Panc1 (cell line): Measurements from ENCODE around the gene ACTN3. TPM values are rescaled to one million over a fixed set of nuclear protein-coding genes. Genes with fewer than 3 reads are reported as not detected.
"Not testable (repeated sequence)": the region's sequence is repeated elsewhere in the genome, so short reads cannot be mapped to it uniquely, and the experiment has no call there.

Experiments used
- ATAC-seq: fragments of 200-7000 bp; cut with Tn5 transposase; 2 replicates; pipeline ENCODE4 v1.9.1; 2020; ENCODE audit warnings: mild to moderate bottlenecking, moderate library complexity
- BruUV-seq: library from RNA; stranded (reverse); fragments of 400-500 nt; replicated peaks from 2 replicates; lab custom pipeline; 2021; lab: Mats Ljungman, UMichigan
- CTCF ChIA-PET: fragments of 300-600 bp; sonication (Branson Sonifier 250); formaldehyde crosslinking; loops from one replicate; lab custom pipeline; 2022; ENCODE audit warnings: antibody characterized with exemption; lab: Charles Lee
- POLR2A ChIA-PET: fragments of 300-600 bp; sonication (Branson Sonifier 250); formaldehyde crosslinking; loops from one replicate; lab custom pipeline; 2022; ENCODE audit warnings: antibody characterized with exemption; lab: Charles Lee
- DNase-seq: peaks from one replicate; pipeline ENCODE4 v3.0.0-alpha.2; 2010; ENCODE audit warnings: low read depth, low spot score
- H3K27ac ChIP-seq: 2 replicates; pipeline ENCODE4 v1.5.1; 2011; ENCODE audit warnings: mild to moderate bottlenecking, low read length, inconsistent platforms
- H3K27me3 ChIP-seq: fragments of 200-500 bp; sonication (Bioruptor generic); 2 replicates; pipeline ENCODE4 v1.6.0; 2014; ENCODE audit warnings: low read length, inconsistent platforms; ENCODE audit not compliant: control insufficient read depth, insufficient read depth
- H3K36me3 ChIP-seq: fragments of 200-500 bp; sonication (Bioruptor generic); 2 replicates; pipeline ENCODE4 v1.5.1; 2014; ENCODE audit warnings: inconsistent platforms, mild to moderate bottlenecking, low read length, moderate library complexity; ENCODE audit not compliant: control insufficient read depth, insufficient read depth
- H3K4me1 ChIP-seq: 2 replicates; pipeline ENCODE4 v1.5.1; 2011; ENCODE audit warnings: inconsistent platforms, mild to moderate bottlenecking, low read length, moderate library complexity; ENCODE audit not compliant: control insufficient read depth, insufficient read depth
- H3K4me3 ChIP-seq, 2 experiments: 2 replicates each; pipeline ENCODE4 v1.5.1; 2011 to 2012; ENCODE audit warnings: low read depth in 2 of 2, low read length in 2 of 2, mild to moderate bottlenecking in 2 of 2, inconsistent platforms in 1 of 2, moderate library complexity in 1 of 2
- H3K9me3 ChIP-seq: fragments of 200-500 bp; sonication (Bioruptor generic); 2 replicates; pipeline ENCODE4 v1.5.1; 2014; ENCODE audit warnings: low read depth, mild to moderate bottlenecking, inconsistent platforms, low read length, moderate library complexity; ENCODE audit not compliant: control insufficient read depth, insufficient read depth
- CTCF ChIP-seq: fragments of 450-650 bp; IDR thresholded peaks from 2 replicates; pipeline ENCODE4 v1.5.1; 2017; ENCODE audit warnings: mild to moderate bottlenecking
- POLR2AphosphoS5 ChIP-seq: IDR thresholded peaks from 2 replicates; pipeline ENCODE4 v1.6.1; 2012; ENCODE audit warnings: mild to moderate bottlenecking, low read depth, low read length, moderate library complexity
- REST ChIP-seq, 2 experiments: IDR thresholded peaks; 2 replicates each; pipeline ENCODE4 v1.6.1; 2011 to 2012; ENCODE audit warnings: low read depth in 2 of 2, control low read depth in 1 of 2, low read length in 1 of 2, mild to moderate bottlenecking in 1 of 2, moderate library complexity in 1 of 2; ENCODE audit not compliant: insufficient read depth in 1 of 2
- SIN3A ChIP-seq: IDR thresholded peaks from 2 replicates; pipeline ENCODE4 v1.6.1; 2012; ENCODE audit warnings: low read depth, mild to moderate bottlenecking, low read length, moderate library complexity, borderline replicate concordance; ENCODE audit not compliant: insufficient read depth
- TCF7L2 ChIP-seq: IDR thresholded peaks from 2 replicates; pipeline ENCODE4 v1.6.1; 2011; ENCODE audit warnings: mild to moderate bottlenecking, low read depth, low read length, inconsistent platforms
- in situ Hi-C: cut with HindIII; loops from 2 replicates; pipeline ENCODE4 v1.10.0; 2016; ENCODE audit warnings: low sequenced_read_pairs, low pct_unique_long_range_greater_than_20kb
- intact Hi-C: fragments of 100-400 bp; cut with micrococcal nuclease; formaldehyde crosslinking; loops from one replicate; pipeline ENCODE4 v1.10.0; 2022; ENCODE audit not compliant: unreplicated experiment
- total RNA-seq: library from RNA; stranded (reverse); gene quantifications from one replicate; pipeline ENCODE4 v1.2.1, GENCODE V29; 2021; ENCODE audit not compliant: unreplicated experiment

ACTN3 gene
- total RNA-seq, 1 experiment from 2014 or later, result 0.13 TPM

GRCh38 chr11:66604155-66604554, 57.5 kb downstream of the ACTN3 start:
- intact Hi-C loops (no loop called here), in situ Hi-C loops (no loop called here)
- ATAC-seq (no peak), DNase-seq (no peak)
- Histone ChIP-seq H3K9me3 (no peaks in the 10 kb centered on the region), H3K4me3 (no peak overlapping the region), H3K36me3 (no peaks in the 10 kb centered on the region; the same call in 1 of the 2 replicates), H3K4me1 (no peaks in the 10 kb centered on the region), H3K27me3 (no peaks in the 10 kb centered on the region), H3K27ac (no peak overlapping the region)
- no TSS peak for BruUV-seq
- CTCF ChIA-PET, result no interaction called here
- POLR2A ChIA-PET, result no interaction called here
- TF ChIP-seq TCF7L2 (no peak), POLR2AphosphoS5 (no peak), REST (IDR thresholded peaks at IDR 0.05; ENCODE audit: insufficient read depth in 1 of 2, low read depth in 2 of 2, low read length in 1 of 2) (no peak), SIN3A (no peak), CTCF (no peak)

GRCh38 chr11:66606608-66607007, 59.9 kb downstream of the ACTN3 start:
- BruUV-seq, in situ Hi-C loops: not testable (repeated sequence)
- POLR2A ChIA-PET, result interaction anchor here (0.6 kb wide), 1 partner anchor 11 kb away, joined by 3 read pairs; no protein-coding TSS in a partner anchor

GRCh38 chr11:66607126-66607834, 60.6 kb downstream of the ACTN3 start:
- DNase-seq (no peak), ATAC-seq (no peak)
- Histone ChIP-seq H3K27me3 (no peaks in the 10 kb centered on the region), H3K4me1 (no peaks in the 10 kb centered on the region), H3K9me3 (no peaks in the 10 kb centered on the region), H3K27ac (no peak overlapping the region), H3K36me3 (no peaks in the 10 kb centered on the region), H3K4me3 (no peak overlapping the region)
- ChIA-PET CTCF (no interaction called here), POLR2A (interaction anchor here (0.6 kb wide), 1 partner anchor 10 kb away, joined by 3 read pairs; no protein-coding TSS in a partner anchor)
- no peak for TF ChIP-seq TCF7L2
- TF ChIP-seq REST (IDR thresholded peaks at IDR 0.05; ENCODE audit: insufficient read depth in 1 of 2, low read depth in 2 of 2, low read length in 1 of 2), result no peak
- TF ChIP-seq SIN3A, result no peak
- in situ Hi-C loops, result no loop called here
- intact Hi-C loops, result no loop called here
- BruUV-seq, result no TSS peak

More at GRCh38 chr11:66606608-66607007, 59.9 kb downstream of the ACTN3 start:
- H3K9me3 ChIP-seq, H3K36me3 ChIP-seq, H3K27ac ChIP-seq, H3K27me3 ChIP-seq, CTCF ChIA-PET, intact Hi-C loops, H3K4me1 ChIP-seq, DNase-seq, ATAC-seq, H3K4me3 ChIP-seq: not testable (repeated sequence)
